Activated gamma-delta T cell (primary cell): ENCODE data around the gene FAM20C.

Experiments
- DNase-seq: peaks from one replicate; lab custom pipeline; 2025; lab: John Stamatoyannopoulos, UW

Gene FAM20C

GRCh38 chr7:159370-160270 lies 32.8 kb upstream of the FAM20C start:
- no peak for DNase-seq

GRCh38 chr7:160958-161725 lies 31.2 kb upstream of the FAM20C start:
- no peak for DNase-seq

DNA sequence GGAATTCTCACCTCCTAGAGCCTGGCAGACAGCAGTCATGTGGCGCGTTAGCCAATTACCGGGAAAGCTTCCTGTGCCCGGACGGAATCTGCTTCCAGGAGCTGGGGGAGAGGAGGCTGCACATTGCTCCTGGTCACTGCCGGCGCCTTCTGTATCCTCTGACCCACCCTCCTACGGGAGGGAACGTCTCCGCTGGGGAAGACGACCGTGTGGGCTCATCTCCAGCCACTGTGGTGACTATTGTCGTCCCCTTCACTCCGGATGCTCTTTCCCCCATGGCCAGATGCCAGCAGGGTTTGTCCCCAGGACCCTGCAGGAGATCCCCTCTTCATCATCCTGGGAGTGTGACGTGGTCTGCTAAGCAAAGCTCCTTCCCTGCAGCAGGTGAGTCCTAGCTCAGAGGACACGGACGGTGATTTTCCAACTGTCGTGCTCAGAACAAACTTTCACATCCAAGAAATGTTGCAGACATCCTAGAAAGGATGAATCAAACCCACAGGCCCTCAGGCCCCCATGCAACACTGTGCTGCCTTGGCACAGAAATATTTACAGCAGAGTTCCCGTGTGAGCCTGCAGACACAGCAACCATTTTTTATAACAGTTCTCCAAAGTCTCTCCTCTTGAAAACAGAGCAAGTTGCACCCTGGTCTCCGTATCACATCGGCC lies 29.6 kb upstream of the FAM20C start:
- DNase-seq, result no peak

GRCh38 chr7:163298-163695 lies 29.1 kb upstream of the FAM20C start:
- no peak for DNase-seq

DNA sequence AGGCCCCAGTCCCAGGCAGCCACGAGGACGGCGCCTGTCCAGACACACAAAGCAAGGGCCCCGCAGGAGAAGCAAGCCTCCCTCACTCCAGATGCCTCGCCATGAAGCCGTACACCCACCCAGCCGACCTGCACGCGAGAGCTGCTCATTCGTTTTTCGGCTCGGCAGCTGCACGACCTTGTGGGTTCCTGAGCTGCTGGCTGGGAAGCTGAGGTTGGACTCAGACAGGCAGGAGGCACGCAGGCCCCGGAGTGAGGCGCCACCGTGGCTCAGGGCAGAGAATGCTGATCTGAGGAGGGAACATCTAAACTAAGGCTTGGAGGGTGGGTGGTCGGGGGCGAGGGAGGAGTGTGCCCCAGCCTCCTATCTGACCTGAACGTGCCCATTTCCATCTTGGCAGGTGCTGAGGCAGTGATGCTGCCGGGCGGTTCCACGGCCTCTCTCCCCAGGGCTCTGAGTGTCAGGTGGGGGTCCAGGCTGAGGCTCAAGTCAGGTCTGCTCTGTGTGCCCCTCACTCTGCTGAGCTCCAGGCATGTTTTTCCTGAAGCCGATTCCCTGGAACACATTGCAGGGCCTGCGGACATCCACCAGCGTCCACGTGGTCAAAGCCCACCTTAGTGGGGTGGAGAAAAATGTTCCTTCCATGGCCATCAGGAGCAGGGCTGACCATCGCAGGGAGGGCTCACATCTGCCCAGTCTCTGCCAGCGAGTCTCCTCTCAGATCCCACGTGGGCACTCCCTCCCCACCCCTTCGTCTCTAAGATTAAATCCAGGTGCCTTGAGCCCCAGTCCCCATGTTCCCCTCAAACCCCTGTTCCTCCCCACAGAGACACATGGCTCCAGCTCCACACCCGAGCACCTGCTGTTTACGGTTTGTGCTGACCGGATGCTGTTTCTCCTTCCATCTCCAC lies 28.1 kb upstream of the FAM20C start:
- no peak for DNase-seq

DNA sequence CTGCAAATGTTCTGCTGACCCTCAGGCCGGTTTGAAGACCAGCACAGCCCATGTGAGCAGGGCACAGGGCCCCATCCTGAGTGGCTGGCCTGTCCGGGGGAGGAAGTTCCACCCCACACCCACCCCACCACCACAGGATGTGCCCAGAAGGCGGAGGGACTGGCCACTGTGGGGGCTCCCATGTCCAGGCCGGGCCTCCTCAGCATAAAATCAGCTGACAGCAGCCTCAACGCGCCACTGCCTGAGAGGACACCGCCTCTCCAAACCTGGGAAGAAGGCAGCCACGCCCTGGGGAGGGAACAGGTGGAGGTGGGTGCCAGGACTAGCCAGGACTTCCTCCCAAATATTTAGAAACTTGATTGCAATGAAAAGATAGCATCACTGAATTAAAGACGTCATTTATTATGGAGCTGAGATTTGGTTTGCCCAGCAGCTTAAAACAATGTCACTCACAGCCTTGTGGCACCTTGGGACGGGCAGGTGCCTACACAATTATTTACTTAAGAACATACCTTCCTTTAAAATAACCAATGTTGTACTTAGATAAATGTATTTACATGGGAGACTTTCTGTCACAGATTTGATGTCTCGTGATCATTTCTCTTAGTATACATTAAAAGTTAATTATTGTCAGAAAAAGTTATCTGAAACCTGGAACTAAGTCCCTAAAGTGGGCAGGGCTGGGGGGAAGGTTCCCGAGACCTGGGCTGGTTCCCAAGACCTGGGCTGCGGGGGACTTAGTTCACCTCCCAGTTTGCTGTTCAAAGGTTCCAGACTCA lies 27.3 kb upstream of the FAM20C start:
- no peak for DNase-seq

- no peak for DNase-seq
These were observed 26.6 kb upstream of the FAM20C start for GRCh38 chr7:165661-166337.

DNA sequence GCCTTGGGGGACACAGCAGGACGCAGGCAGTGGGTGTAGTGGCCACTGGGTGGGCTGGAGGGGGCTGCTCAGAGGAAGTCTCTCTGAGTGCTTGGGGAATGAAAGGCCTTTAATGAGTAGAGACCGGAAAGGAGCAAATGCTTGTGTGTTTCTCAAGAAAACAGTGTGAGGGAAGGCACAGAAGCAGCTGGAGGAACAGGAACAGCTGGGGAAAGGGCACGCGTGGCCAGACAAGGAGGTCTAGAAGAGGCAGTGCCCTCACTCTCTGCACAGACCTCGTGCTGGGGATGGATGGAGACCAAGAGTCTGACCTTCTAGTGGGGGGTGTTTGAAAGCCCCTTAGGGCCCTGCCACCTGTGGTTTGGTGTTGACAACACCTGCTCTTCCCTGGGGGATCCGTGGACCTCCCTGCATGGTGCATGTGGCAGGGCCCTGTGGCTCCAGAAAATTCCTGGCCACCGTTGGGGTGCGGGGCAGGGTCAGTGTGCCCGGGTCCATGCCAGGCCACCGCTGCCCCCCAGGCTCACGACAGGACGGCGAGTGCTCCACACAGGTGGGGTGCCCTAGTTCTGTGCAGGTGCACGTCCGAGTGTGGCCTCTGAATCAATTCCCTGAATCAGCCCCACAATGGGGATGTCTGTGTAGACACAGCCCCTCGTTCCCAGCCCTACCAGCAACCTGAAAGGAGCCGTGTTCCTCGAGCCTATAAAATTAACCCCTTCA lies 25.9 kb upstream of the FAM20C start:
- no peak for DNase-seq

DNA sequence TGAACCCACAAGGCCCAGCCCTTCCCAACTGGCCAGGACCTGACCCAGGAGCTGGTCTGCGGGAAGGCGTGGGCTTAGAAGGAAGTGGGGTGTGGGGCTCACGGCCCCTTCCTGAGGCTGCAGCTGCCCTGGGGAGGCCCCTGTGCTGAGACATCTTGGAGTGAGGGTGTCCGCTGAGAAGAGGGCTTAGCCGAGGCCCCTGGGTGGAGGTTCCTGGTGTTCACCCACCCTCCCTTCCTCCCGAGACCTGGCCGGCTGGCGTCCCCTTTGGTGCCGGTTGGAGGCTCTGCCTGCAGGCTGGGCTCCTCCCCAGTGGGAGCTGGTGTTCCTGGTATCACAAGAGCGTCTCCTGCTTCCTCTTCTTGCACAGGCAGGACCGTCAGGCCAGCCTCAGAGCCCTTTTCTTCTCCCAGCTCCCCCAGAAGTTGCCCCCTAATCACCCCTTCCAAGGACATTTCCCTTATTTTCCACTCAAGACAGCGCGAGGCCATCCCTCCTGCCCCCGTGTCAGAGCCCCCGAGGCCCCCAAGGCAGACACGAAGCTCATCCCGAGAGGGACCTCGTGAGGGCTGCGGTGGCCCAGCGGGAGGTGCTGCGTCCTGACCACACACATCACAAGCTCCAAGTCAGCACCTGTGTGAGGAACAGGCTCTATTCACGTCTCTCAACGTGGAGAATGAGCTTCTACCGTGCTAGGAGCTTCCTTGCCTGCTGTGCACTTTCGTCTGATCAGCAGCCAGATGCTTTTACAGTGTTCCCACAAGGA lies 25.1 kb upstream of the FAM20C start:
- DNase-seq, result no peak

DNA sequence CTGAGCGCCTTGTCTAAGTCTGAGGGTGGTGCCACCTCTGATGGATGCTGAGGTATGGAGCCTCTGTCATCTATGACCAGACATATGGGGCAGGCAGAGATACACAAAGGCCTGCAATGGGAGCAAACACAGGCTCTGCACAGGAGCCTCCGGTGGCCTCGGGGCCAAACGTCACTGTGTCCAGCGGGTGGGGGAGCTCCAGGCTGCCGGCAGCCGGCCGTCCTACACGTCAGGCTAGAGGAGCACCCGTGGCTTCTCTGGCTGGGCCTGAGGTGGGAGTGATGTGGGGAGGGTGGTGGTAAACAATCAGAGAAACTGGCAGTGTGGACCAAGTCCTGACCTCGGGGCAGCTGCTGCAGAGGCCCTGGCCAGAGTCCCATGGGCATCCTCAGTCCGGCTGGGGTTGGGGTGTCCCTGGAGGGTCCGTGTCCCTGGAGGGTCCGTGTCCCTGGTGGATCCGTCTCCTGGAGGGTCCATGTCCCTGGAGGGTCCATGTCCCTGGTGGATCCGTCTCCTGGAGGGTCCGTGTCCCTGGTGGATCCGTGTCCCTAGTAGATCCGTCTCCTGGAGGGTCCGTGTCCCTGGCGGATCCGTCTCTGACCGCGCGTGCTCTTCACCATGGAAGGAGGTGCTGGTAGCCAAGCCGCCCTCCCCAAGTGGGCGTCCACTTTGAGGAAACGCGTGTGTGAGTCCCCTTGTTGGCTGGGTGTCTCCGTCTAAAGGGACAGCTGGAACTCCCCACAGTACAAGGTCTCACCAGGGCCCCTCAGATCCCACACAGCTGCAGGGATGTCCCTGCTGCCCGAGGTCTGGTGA lies 24.2 kb upstream of the FAM20C start:
- no peak for DNase-seq

DNA sequence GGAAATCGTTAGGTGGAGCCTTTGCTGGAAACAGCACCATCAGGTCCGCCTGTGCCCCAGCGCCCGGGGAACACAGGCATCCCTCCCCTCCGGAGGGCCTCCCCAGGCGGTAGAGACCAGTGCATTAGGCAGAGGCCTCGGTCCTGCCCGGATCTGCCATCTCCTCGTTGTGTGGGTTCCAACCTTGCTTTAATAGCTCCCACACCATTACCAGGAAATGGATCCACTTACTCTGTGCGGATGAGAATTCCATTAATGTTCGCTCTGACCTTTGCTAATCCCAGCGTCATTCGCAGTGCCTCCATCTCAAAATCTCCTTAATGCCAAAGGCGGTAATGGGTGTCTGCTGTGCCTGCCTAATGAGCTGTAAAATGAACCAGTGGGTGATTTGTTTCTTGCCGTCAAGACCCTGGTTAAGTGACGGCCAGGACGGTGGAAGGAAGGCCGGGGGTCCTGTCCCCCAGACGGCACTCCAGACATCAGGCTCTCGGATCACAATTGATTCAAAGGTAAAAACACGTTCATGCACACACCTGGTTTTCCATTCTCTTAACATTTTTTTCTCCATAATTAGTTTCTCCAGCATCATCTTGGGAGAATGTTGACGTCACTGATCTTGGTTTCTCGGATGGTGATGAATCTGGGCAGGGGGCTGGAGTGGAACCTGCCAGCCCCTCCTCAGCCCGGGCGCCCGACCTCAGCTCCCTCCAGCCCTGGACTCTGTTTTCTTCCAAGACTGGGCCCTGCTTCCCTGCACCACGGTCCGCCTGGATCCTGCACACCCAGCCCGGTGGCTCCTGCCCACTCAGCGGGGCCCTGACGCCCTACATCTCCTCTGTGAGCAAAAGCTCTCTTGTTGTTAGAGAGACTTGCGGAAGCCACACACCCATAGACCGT lies 22.8 kb upstream of the FAM20C start:
- DNase-seq, result no peak

- DNase-seq, result no peak
These were observed 21.6 kb upstream of the FAM20C start for GRCh38 chr7:170551-171363.

DNA sequence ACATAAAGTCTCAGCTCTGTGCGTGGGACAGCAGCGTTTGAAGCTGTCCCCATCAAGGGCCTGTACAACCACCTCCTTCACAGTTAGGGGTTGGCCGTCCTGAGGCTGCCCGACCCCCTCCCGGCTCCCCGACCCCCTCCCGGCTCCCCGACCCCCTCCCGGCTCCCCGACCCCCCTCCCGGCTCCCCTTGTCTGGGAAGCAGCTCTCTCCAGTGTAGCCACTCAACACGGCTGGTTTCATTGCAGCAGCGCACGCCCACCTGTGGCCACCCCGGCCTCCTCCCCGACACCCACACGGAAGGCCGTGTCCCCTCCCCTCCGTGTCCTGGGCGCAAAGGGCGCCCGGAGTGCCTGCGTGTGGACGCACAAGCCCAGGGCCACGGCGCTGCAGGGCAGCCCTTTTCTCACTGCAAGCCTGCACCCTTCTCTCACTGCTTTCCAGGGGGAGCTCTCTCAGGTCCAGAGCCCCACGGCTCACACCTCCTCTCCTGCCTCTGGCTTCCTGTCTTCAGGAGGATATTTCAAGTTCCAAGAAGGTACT lies 20.9 kb upstream of the FAM20C start:
- no peak for DNase-seq

GRCh38 chr7:171912-172515 lies 20.4 kb upstream of the FAM20C start:
- no peak for DNase-seq

DNA sequence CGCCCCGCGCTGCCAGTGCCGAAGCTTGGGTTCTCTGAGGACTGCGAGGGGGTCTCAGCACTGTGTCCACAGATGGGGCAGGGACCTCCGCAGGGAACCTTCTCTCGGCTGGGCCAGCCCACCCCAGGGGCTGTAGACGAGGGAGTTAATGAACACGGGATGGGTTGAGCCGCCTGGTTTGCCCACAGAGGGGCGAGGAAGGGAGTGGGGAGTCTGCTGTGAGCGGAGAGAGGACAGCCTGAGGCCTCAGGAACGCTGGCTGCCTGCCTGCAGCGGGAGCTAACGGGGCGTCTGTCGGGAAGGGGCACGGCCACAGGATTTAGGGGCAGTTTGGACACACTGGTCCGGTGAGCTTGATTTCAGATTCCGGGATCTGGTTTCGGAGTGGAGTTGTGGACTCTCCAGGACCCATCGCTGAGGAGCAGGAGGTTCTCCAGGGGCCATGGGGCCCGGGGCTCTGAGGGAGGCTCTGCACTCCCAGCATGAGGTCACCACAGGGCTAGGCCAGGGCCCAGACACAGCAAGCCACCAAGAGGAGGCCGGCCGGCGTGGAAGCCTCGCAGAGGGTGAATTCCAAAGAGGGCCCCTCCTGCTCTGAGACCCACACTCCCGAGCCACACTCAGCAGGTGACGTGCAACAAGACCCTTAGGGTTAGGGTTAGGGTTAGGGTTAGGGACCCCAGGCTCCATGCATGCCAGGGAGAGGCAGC lies 19.0 kb upstream of the FAM20C start:
- no peak for DNase-seq
